Lower lobe of right lung (tissue), 2 donors: ENCODE measurements around the gene C11orf86. TPM values are rescaled to one million over a fixed set of nuclear protein-coding genes. Genes with fewer than 3 reads are reported as not detected.
"Not testable (repeated sequence)": the region's sequence is repeated elsewhere in the genome, so short reads cannot be mapped to it uniquely, and the experiment has no call there.

ENCODE experiments used
- ATAC-seq, 2 donors: fragments of 200-7000 bp; cut with Tn5 transposase; one replicate each; pipeline ENCODE4 v1.9.1; 2020 to 2022; ENCODE audit warnings: mild to moderate bottlenecking in 2 of 2, moderate library complexity in 2 of 2
- DNase-seq: peaks from one replicate; pipeline ENCODE4 v3.0.0-alpha.2; 2020
- H3K27ac ChIP-seq: fragments of 200-600 bp; one replicate; pipeline ENCODE4 v1.8.0; 2022
- H3K27me3 ChIP-seq: fragments of 200-600 bp; one replicate; pipeline ENCODE4 v1.8.0; 2022; ENCODE audit warnings: low read depth
- H3K36me3 ChIP-seq: fragments of 200-600 bp; one replicate; pipeline ENCODE4 v1.8.0; 2022; ENCODE audit warnings: mild to moderate bottlenecking
- H3K4me1 ChIP-seq: fragments of 200-600 bp; one replicate; pipeline ENCODE4 v1.8.0; 2022
- H3K4me3 ChIP-seq: fragments of 200-600 bp; one replicate; pipeline ENCODE4 v1.8.0; 2022; ENCODE audit warnings: mild to moderate bottlenecking
- H3K9me3 ChIP-seq: fragments of 200-600 bp; one replicate; pipeline ENCODE4 v1.8.0; 2022
- intact Hi-C: fragments of 100-400 bp; cut with DNase I; formaldehyde crosslinking; loops from one replicate; pipeline ENCODE4 v1.11.0; 2022
- total RNA-seq: library from RNA; stranded (reverse); fragmentation: NEBNext Ultra II Directional; extraction: Animal tissue kit (Norgen Biotek cat#: 25700); gene quantifications from one replicate; pipeline ENCODE4 v1.2.1, GENCODE V29; 2021
- TF ChIP-seq, protein P1 (sequence below): fragments of 200-600 bp; IDR thresholded peaks from one replicate; pipeline ENCODE4 v1.8.0; 2022; ENCODE audit warnings: antibody characterized with exemption, mild to moderate bottlenecking
- donor health status: DM: no; HTN: yes; CAD: no; lungs with severe emphysema.

Gene C11orf86
- total RNA-seq, 1 donor from 2014 or later = not detected

DNA sequence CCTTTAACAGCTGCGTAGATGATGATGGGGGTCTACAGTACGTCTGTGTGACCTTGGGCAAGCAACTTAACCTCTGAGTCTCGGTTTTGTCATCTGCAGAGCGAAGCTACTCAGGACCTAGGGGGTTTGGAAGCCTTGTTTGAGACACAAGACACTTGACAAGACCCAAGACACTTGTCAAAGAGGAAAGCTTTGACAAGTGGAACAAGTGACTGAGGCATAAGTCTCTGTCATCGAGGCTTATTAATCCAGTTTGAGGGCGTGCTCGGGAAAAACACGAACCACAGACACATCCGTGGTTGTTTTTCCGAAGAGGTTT lies 16.2 kb upstream of the C11orf86 start:
- no peak for DNase-seq
- H3K27me3 ChIP-seq = no peaks in the 10 kb centered on the region
- peak overlapping the region; percentile 72 for H3K27ac ChIP-seq
- H3K4me1 ChIP-seq = peaks cover 14% of the 10 kb centered on the region
- ATAC-seq = no peak
- TF ChIP-seq, protein P1, sequence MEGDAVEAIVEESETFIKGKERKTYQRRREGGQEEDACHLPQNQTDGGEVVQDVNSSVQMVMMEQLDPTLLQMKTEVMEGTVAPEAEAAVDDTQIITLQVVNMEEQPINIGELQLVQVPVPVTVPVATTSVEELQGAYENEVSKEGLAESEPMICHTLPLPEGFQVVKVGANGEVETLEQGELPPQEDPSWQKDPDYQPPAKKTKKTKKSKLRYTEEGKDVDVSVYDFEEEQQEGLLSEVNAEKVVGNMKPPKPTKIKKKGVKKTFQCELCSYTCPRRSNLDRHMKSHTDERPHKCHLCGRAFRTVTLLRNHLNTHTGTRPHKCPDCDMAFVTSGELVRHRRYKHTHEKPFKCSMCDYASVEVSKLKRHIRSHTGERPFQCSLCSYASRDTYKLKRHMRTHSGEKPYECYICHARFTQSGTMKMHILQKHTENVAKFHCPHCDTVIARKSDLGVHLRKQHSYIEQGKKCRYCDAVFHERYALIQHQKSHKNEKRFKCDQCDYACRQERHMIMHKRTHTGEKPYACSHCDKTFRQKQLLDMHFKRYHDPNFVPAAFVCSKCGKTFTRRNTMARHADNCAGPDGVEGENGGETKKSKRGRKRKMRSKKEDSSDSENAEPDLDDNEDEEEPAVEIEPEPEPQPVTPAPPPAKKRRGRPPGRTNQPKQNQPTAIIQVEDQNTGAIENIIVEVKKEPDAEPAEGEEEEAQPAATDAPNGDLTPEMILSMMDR = no peak
- no peaks in the 10 kb centered on the region for H3K36me3 ChIP-seq
- peak overlapping the region; percentile 72 for H3K4me3 ChIP-seq
- H3K9me3 ChIP-seq = no peaks in the 10 kb centered on the region
- intact Hi-C loops = no loop called here

GRCh38 chr11:66961691-66962213 lies 13.4 kb upstream of the C11orf86 start:
- H3K27me3 ChIP-seq, H3K36me3 ChIP-seq, H3K4me3 ChIP-seq, intact Hi-C loops, DNase-seq, H3K27ac ChIP-seq, H3K9me3 ChIP-seq, ATAC-seq: not testable (repeated sequence)
- peaks cover 14% of the 10 kb centered on the region for H3K4me1 ChIP-seq

- peak; percentile 5 for DNase-seq
- peaks cover 12% of the 10 kb centered on the region for H3K4me1 ChIP-seq
- H3K9me3 ChIP-seq = no peaks in the 10 kb centered on the region
- H3K27ac ChIP-seq = no peak overlapping the region
- H3K27me3 ChIP-seq = no peaks in the 10 kb centered on the region
- H3K36me3 ChIP-seq = no peaks in the 10 kb centered on the region
- H3K4me3 ChIP-seq = no peak overlapping the region
- TF ChIP-seq, protein P1 = no peak
- intact Hi-C loops = no loop called here
- ATAC-seq = no peak
Observed at GRCh38 chr11:66962247-66962646, 12.9 kb upstream of the C11orf86 start.

DNA sequence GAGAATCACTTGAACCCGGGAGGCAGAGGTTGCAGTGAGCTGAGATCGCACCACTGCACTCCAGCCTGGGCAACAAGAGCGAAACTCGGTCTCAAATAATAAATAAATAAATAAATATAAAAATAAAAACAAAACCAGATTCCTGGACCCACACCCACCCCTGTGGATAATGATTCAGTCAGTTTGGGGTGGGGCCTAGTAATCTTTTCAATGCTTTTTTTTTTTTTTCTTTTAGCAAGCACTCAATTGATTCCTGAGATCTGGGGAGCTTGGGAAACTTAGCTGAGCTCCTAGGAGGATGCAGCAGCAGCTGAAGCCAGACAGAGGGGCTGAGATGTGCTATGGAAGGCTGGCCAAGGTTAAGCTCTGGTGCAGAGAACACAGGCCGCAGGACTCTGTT lies 12.3 kb upstream of the C11orf86 start:
- Histone ChIP-seq H3K4me3 (no peak overlapping the region), H3K4me1 (peaks cover 11% of the 10 kb centered on the region), H3K27ac (no peak overlapping the region), H3K9me3 (no peaks in the 10 kb centered on the region), H3K36me3 (no peaks in the 10 kb centered on the region), H3K27me3 (no peaks in the 10 kb centered on the region)
- intact Hi-C loops = no loop called here
- no peak for ATAC-seq
- TF ChIP-seq, protein P1 = no peak
- peak; percentile 4 for DNase-seq

GRCh38 chr11:66964495-66964894 lies 10.6 kb upstream of the C11orf86 start:
- intact Hi-C loops = no loop called here
- DNase-seq (no peak), ATAC-seq (no peak)
- peaks cover 10% of the 10 kb centered on the region for H3K4me1 ChIP-seq
- H3K9me3 ChIP-seq = no peaks in the 10 kb centered on the region
- H3K36me3 ChIP-seq = no peaks in the 10 kb centered on the region
- no peak overlapping the region for H3K4me3 ChIP-seq
- H3K27me3 ChIP-seq = no peaks in the 10 kb centered on the region
- TF ChIP-seq, protein P1 = no peak
- no peak overlapping the region for H3K27ac ChIP-seq

GRCh38 chr11:66966351-66966750 lies 8.8 kb upstream of the C11orf86 start:
- peaks cover 21% of the 10 kb centered on the region for H3K4me1 ChIP-seq
- H3K27ac ChIP-seq = no peak overlapping the region
- H3K4me3 ChIP-seq = no peak overlapping the region
- no peaks in the 10 kb centered on the region for H3K9me3 ChIP-seq
- H3K27me3 ChIP-seq = no peaks in the 10 kb centered on the region
- TF ChIP-seq, protein P1 = no peak
- no peak for ATAC-seq
- intact Hi-C loops = no loop called here
- no peak for DNase-seq
- no peaks in the 10 kb centered on the region for H3K36me3 ChIP-seq
